OCI-LY3 (cell line): Measurements from ENCODE around the gene DDX4.

Experiments
- EZH2phosphoT487 ChIP-seq: fragments of 200-600 bp; shearing (Covaris generic); IDR thresholded peaks from 2 replicates; pipeline ENCODE4 v1.6.1; 2018; ENCODE audit warnings: antibody characterized with exemption, mixed run types, low read depth
- TF ChIP-seq, protein P1 (sequence below): fragments of 200-600, 300-600 bp; sonication (generic); IDR thresholded peaks from 2 replicates; pipeline ENCODE4 v1.5.1; 2014; ENCODE audit warnings: antibody characterized with exemption, low read length, low read depth

- TF ChIP-seq, protein P1, sequence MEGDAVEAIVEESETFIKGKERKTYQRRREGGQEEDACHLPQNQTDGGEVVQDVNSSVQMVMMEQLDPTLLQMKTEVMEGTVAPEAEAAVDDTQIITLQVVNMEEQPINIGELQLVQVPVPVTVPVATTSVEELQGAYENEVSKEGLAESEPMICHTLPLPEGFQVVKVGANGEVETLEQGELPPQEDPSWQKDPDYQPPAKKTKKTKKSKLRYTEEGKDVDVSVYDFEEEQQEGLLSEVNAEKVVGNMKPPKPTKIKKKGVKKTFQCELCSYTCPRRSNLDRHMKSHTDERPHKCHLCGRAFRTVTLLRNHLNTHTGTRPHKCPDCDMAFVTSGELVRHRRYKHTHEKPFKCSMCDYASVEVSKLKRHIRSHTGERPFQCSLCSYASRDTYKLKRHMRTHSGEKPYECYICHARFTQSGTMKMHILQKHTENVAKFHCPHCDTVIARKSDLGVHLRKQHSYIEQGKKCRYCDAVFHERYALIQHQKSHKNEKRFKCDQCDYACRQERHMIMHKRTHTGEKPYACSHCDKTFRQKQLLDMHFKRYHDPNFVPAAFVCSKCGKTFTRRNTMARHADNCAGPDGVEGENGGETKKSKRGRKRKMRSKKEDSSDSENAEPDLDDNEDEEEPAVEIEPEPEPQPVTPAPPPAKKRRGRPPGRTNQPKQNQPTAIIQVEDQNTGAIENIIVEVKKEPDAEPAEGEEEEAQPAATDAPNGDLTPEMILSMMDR, result no peak
- TF ChIP-seq EZH2phosphoT487, result no peak
These were observed 128.0 kb downstream of the DDX4 start for GRCh38 chr5:55865831-55866230.
